ENCODE results near the gene TULP4.
"Not testable (repeated sequence)": the region's sequence is repeated elsewhere in the genome, so short reads cannot be mapped to it uniquely, and the experiment has no call there.

The TULP4 gene

GRCh38 chr6:158399040-158399700 lies 86.9 kb downstream of the TULP4 start:
- DNase-seq, result no peak

- no peak for DNase-seq
Measured at GRCh38 chr6:158402184-158402583, 89.9 kb downstream of the TULP4 start.

- not testable (repeated sequence) for DNase-seq
Measured at GRCh38 chr6:158405321-158405831, 93.1 kb downstream of the TULP4 start.

GRCh38 chr6:158405933-158406332 lies 93.7 kb downstream of the TULP4 start:
- no peak for DNase-seq

- no peak for DNase-seq
Measured at GRCh38 chr6:158406736-158407135, 94.5 kb downstream of the TULP4 start.

GRCh38 chr6:158408013-158408412 lies 95.7 kb downstream of the TULP4 start:
- no peak for DNase-seq

- no peak for DNase-seq
Measured at GRCh38 chr6:158408552-158409130, 96.4 kb downstream of the TULP4 start.

- DNase-seq, result no peak
Measured at GRCh38 chr6:158409451-158409850, 97.2 kb downstream of the TULP4 start.

- DNase-seq, result no peak
Measured at GRCh38 chr6:158410784-158411183, 98.5 kb downstream of the TULP4 start.

GRCh38 chr6:158411998-158412397 lies 99.7 kb downstream of the TULP4 start:
- no peak for DNase-seq

GRCh38 chr6:158413028-158413427 lies 100.8 kb downstream of the TULP4 start:
- DNase-seq, result no peak

- no peak for DNase-seq
Measured at GRCh38 chr6:158413814-158414565, 101.7 kb downstream of the TULP4 start.

GRCh38 chr6:158414851-158415262 lies 102.6 kb downstream of the TULP4 start:
- DNase-seq, result no peak

- DNase-seq, result no peak
Measured at GRCh38 chr6:158415666-158416065, 103.4 kb downstream of the TULP4 start.

GRCh38 chr6:158416883-158417759 lies 104.9 kb downstream of the TULP4 start:
- no peak for DNase-seq

- DNase-seq, result no peak
Measured at GRCh38 chr6:158417760-158418098, 105.5 kb downstream of the TULP4 start.

GRCh38 chr6:158418501-158418900 lies 106.2 kb downstream of the TULP4 start:
- DNase-seq, result no peak

GRCh38 chr6:158419339-158419909 lies 107.2 kb downstream of the TULP4 start:
- no peak for DNase-seq

- DNase-seq, result no peak
Measured at GRCh38 chr6:158421381-158421780, 109.1 kb downstream of the TULP4 start.

- DNase-seq, result no peak
Measured at GRCh38 chr6:158422629-158423238, 110.5 kb downstream of the TULP4 start.

- no peak for DNase-seq
Measured at GRCh38 chr6:158431036-158431435, 118.8 kb downstream of the TULP4 start.

GRCh38 chr6:158431560-158431959 lies 119.3 kb downstream of the TULP4 start:
- DNase-seq, result no peak
